H1 (cell line): ENCODE measurements around the gene SPDYE4. TPM values are rescaled to one million over a fixed set of nuclear protein-coding genes. Genes with fewer than 3 reads are reported as not detected.

Experiments used
- CTCF ChIA-PET: fragments of 300-600 bp; sonication (Branson Sonifier 250); formaldehyde crosslinking; loops from one replicate; lab custom pipeline; 2021; ENCODE audit not compliant: partially characterized antibody; lab: Charles Lee
- POLR2A ChIA-PET: fragments of 300-600 bp; sonication (Branson Sonifier 250); formaldehyde crosslinking; loops from one replicate; lab custom pipeline; 2021; ENCODE audit warnings: inconsistent platforms; ENCODE audit not compliant: partially characterized antibody; lab: Charles Lee
- DNase-seq, 2 experiments: peaks; one replicate each; pipeline versions ENCODE4 v3.0.0 to v3.0.0-alpha.2; 2010 to 2022; ENCODE audit warnings: low spot score in 2 of 2, low read depth in 1 of 2, mixed read lengths in 1 of 2
- FAIRE-seq: peaks from 2 replicates; lab custom pipeline; 2011; peaks lifted over from hg19 to GRCh38; lab: Jason Lieb, UNC
- H2AFZ ChIP-seq: 2 replicates; pipeline ENCODE4 v1.8.1; 2012; ENCODE audit warnings: low read length, inconsistent platforms
- H2AK5ac ChIP-seq: 2 replicates; pipeline ENCODE4 v1.6.1; 2013; ENCODE audit warnings: low read depth, low read length
- H2BK120ac ChIP-seq: replicated peaks from 2 replicates; pipeline ENCODE3; 2013; ENCODE audit warnings: low read depth, low read length, inconsistent platforms
- H2BK12ac ChIP-seq: 2 replicates; pipeline ENCODE4 v1.6.1; 2013; ENCODE audit warnings: low read depth, low read length
- H2BK15ac ChIP-seq: 2 replicates; pipeline ENCODE4 v1.6.1; 2013; ENCODE audit warnings: low read length
- H2BK20ac ChIP-seq: 2 replicates; pipeline ENCODE4 v1.6.1; 2013; ENCODE audit warnings: low read length
- H2BK5ac ChIP-seq: 2 replicates; pipeline ENCODE4 v1.6.1; 2013; ENCODE audit warnings: low read depth, low read length
- H3K14ac ChIP-seq: 2 replicates; pipeline ENCODE4 v1.6.1; 2013; ENCODE audit warnings: inconsistent platforms; ENCODE audit not compliant: insufficient read length
- H3K18ac ChIP-seq: 2 replicates; pipeline ENCODE4 v1.6.1; 2013; ENCODE audit warnings: low read length; ENCODE audit errors: extremely low read depth
- H3K23ac ChIP-seq: 2 replicates; pipeline ENCODE4 v1.6.1; 2013; ENCODE audit warnings: inconsistent platforms; ENCODE audit not compliant: insufficient read length
- H3K23me2 ChIP-seq: 2 replicates; pipeline ENCODE4 v1.6.1; 2013; ENCODE audit warnings: low read depth, low read length
- H3K27ac ChIP-seq: 2 replicates; pipeline ENCODE4 v1.6.1; 2011; ENCODE audit warnings: low read depth, low read length, inconsistent platforms
- H3K27me3 ChIP-seq, 4 experiments: replicated peaks in 1 of 4; 1 replicate in 1 of 4; 2 replicates in 3 of 4; pipeline versions ENCODE4 v1.6.1 to v1.8.1; 2011 to 2013; ENCODE audit warnings: low read length in 3 of 4, mild to moderate bottlenecking in 3 of 4, inconsistent platforms in 2 of 4, mixed read lengths in 2 of 4, moderate library complexity in 1 of 4; ENCODE audit not compliant: control insufficient read depth in 3 of 4, insufficient read depth in 3 of 4; ENCODE audit errors: extremely low read depth in 1 of 4
- H3K36me3 ChIP-seq, 4 experiments: 2 replicates each; pipeline versions ENCODE4 v1.6.1 to v1.8.1; 2011 to 2013; ENCODE audit warnings: mild to moderate bottlenecking in 4 of 4, low read length in 3 of 4, moderate library complexity in 2 of 4, control low read depth in 1 of 4, inconsistent platforms in 1 of 4; ENCODE audit not compliant: insufficient read depth in 4 of 4, control insufficient read depth in 2 of 4
- H3K4ac ChIP-seq: replicated peaks from 2 replicates; pipeline ENCODE3; 2013; ENCODE audit warnings: low read length, low read depth, mixed read lengths, inconsistent platforms; ENCODE audit not compliant: insufficient read length
- H3K4me1 ChIP-seq, 4 experiments: replicated peaks in 1 of 4; 1 replicate in 1 of 4; 2 replicates in 3 of 4; pipeline versions ENCODE4 v1.6.1 to v1.8.1; 2011 to 2013; ENCODE audit warnings: low read length in 3 of 4, inconsistent platforms in 2 of 4, mixed read lengths in 1 of 4; ENCODE audit not compliant: insufficient read depth in 4 of 4, control insufficient read depth in 3 of 4
- H3K4me2 ChIP-seq, 2 experiments: 2 replicates each; pipeline versions ENCODE4 v1.6.1 to v1.8.1; 2011 to 2013; ENCODE audit warnings: low read depth in 2 of 2, low read length in 2 of 2, control low read depth in 1 of 2, inconsistent platforms in 1 of 2, mild to moderate bottlenecking in 1 of 2; ENCODE audit not compliant: insufficient read depth in 1 of 2
- H3K4me3 ChIP-seq, 4 experiments: fragments of 200-600, 300-600 bp in 1 of 4; sonication (generic), shearing (Covaris generic), sonication (Bioruptor Twin) in 1 of 4; 2 replicates each; pipeline versions ENCODE4 v1.5.1 to v1.8.1; 2011 to 2016; ENCODE audit warnings: low read length in 4 of 4, low read depth in 3 of 4, control low read depth in 2 of 4, inconsistent platforms in 2 of 4, mild to moderate bottlenecking in 2 of 4, mixed read lengths in 1 of 4, moderate library complexity in 1 of 4; ENCODE audit not compliant: insufficient read depth in 2 of 4; ENCODE audit errors: extremely low read depth in 1 of 4
- H3K56ac ChIP-seq: replicated peaks from 2 replicates; pipeline ENCODE3; 2013; ENCODE audit warnings: low read depth, mild to moderate bottlenecking, mixed read lengths, low read length, inconsistent platforms; ENCODE audit not compliant: insufficient read length
- H3K79me1 ChIP-seq: 2 replicates; pipeline ENCODE4 v1.6.1; 2013; ENCODE audit warnings: low read depth, low read length, control low read depth
- H3K79me2 ChIP-seq, 2 experiments: 2 replicates each; pipeline versions ENCODE4 v1.6.1 to v1.8.1; 2012 to 2013; ENCODE audit warnings: low read length in 2 of 2, mild to moderate bottlenecking in 2 of 2, inconsistent platforms in 1 of 2; ENCODE audit not compliant: insufficient read depth in 2 of 2, control insufficient read depth in 1 of 2
- H3K9ac ChIP-seq, 4 experiments: replicated peaks in 1 of 4; 1 replicate in 1 of 4; 2 replicates in 3 of 4; pipeline versions ENCODE4 v1.6.1 to v1.8.1; 2011 to 2013; ENCODE audit warnings: low read depth in 3 of 4, low read length in 3 of 4, control low read depth in 2 of 4, mild to moderate bottlenecking in 2 of 4, moderate library complexity in 2 of 4, inconsistent platforms in 1 of 4; ENCODE audit errors: extremely low read depth in 1 of 4
- H3K9me3 ChIP-seq, 2 experiments: 2 replicates each; pipeline versions ENCODE4 v1.6.1 to v1.8.1; 2012 to 2013; ENCODE audit warnings: mild to moderate bottlenecking in 2 of 2, moderate library complexity in 2 of 2, control low read depth in 1 of 2, inconsistent platforms in 1 of 2, low read depth in 1 of 2, low read length in 1 of 2, mixed read lengths in 1 of 2; ENCODE audit not compliant: insufficient read depth in 2 of 2
- H4K20me1 ChIP-seq, 2 experiments: replicated peaks in 1 of 2; 2 replicates each; pipeline versions ENCODE3 to v1.8.1; 2011 to 2013; ENCODE audit warnings: inconsistent platforms in 2 of 2, low read length in 2 of 2, mild to moderate bottlenecking in 1 of 2; ENCODE audit not compliant: insufficient read depth in 2 of 2, control insufficient read depth in 1 of 2
- H4K5ac ChIP-seq: 2 replicates; pipeline ENCODE4 v1.6.1; 2013; ENCODE audit warnings: low read length, low read depth, mixed read lengths, inconsistent platforms; ENCODE audit not compliant: insufficient read length
- H4K8ac ChIP-seq: 2 replicates; pipeline ENCODE4 v1.8.0; 2013; ENCODE audit warnings: mild to moderate bottlenecking, moderate library complexity, low read length, inconsistent platforms; ENCODE audit not compliant: insufficient read depth; ENCODE audit errors: extremely low read depth
- H4K91ac ChIP-seq: replicated peaks from 2 replicates; pipeline ENCODE3; 2013; ENCODE audit warnings: low read length, mixed read lengths, inconsistent platforms; ENCODE audit not compliant: insufficient read length
- ASH2L ChIP-seq: fragments of 200-600, 300-600 bp; sonication (generic); IDR thresholded peaks from one replicate; pipeline ENCODE4 v1.7.1; 2017; ENCODE audit warnings: low read length
- BRCA1 ChIP-seq: IDR thresholded peaks from 2 replicates; pipeline ENCODE4 v1.6.1; 2012; ENCODE audit warnings: low read depth, low read length, improper control_type of control experiment
- CEBPB ChIP-seq: IDR thresholded peaks from 2 replicates; pipeline ENCODE4 v1.6.1; 2012; ENCODE audit warnings: low read depth, low read length
- CTBP2 ChIP-seq: IDR thresholded peaks from 2 replicates; pipeline ENCODE4 v1.7.0; 2011; ENCODE audit warnings: borderline replicate concordance, mild to moderate bottlenecking, moderate library complexity, mixed read lengths, low read length; ENCODE audit not compliant: insufficient read depth, insufficient read length
- NANOG ChIP-seq: IDR thresholded peaks from 2 replicates; pipeline ENCODE4 v1.6.1; 2011; ENCODE audit warnings: low read length, low read depth, mild to moderate bottlenecking, inconsistent platforms; ENCODE audit not compliant: insufficient read depth, poor library complexity, severe bottlenecking
- NRF1 ChIP-seq: IDR thresholded peaks from 2 replicates; pipeline ENCODE4 v1.6.1; 2011; ENCODE audit warnings: mild to moderate bottlenecking, low read depth, low read length, improper control_type of control experiment
- RXRA ChIP-seq: IDR thresholded peaks from 2 replicates; pipeline ENCODE4 v1.6.1; 2011; ENCODE audit warnings: low read depth, mild to moderate bottlenecking, low read length, moderate library complexity; ENCODE audit not compliant: insufficient read depth
- SP4 ChIP-seq: IDR thresholded peaks from 2 replicates; pipeline ENCODE4 v1.6.1; 2012; ENCODE audit warnings: low read length, inconsistent platforms
- TCF12 ChIP-seq: IDR thresholded peaks from 2 replicates; pipeline ENCODE4 v1.6.1; 2011; ENCODE audit warnings: low read depth, mild to moderate bottlenecking, low read length
- WGBS, 2 experiments: shearing (Covaris generic) in 1 of 2; methylation state at CpG; one replicate each; pipeline versions ENCODE4 v1.1.6 to v1.1.7; 2013 to 2015; ENCODE audit warnings: low lambda C conversion rate in 2 of 2, mixed read lengths in 2 of 2, inconsistent platforms in 1 of 2, low coverage in 1 of 2, missing lambda C conversion rate in 1 of 2; ENCODE audit not compliant: insufficient replicate concordance in 2 of 2, insufficient coverage in 1 of 2, insufficient read length in 1 of 2; ENCODE audit errors: extremely low coverage in 1 of 2, missing lambda C conversion rate in 1 of 2; 5-methylcytosine and 5-hydroxymethylcytosine counted together
- polyA plus RNA-seq, 7 experiments: library from polyadenylated mRNA; depleted of rRNA in 3 of 7; stranded (reverse) in 5 of 7; unstranded in 2 of 7; fragments of >200 nt in 5 of 7; fragments of 200-250 nt in 2 of 7; gene quantifications; 1 replicate in 5 of 7; 2 replicates in 1 of 7; 4 replicates in 1 of 7; pipeline versions ENCODE4 v1.2.1 to v1.2.3, GENCODE V29; 2011 to 2013; ENCODE audit warnings: missing spikeins in 2 of 7, mixed read lengths in 2 of 7
- total RNA-seq: library from RNA; stranded (reverse); fragmentation: NEBNext Ultra II Directional; extraction: Animal tissue kit (Norgen Biotek cat#: 25700); gene quantifications from 2 replicates; pipeline ENCODE4 v1.2.1, GENCODE V29; 2021

The SPDYE4 gene
- total and polyA plus RNA-seq, 2 of the 8 experiments (the other 6 are each of a cell fraction or from before 2014, with no cell fraction given) = not detected

- Histone ChIP-seq H3K18ac (no peak overlapping the region), H4K5ac (no peak overlapping the region), H3K14ac (no peak overlapping the region), H2BK15ac (no peak overlapping the region), H3K4ac (no peak overlapping the region), H3K23me2 (peaks cover 5% of the 10 kb centered on the region), H3K27me3 (peaks cover 0 to 3% (median 0%) of the 10 kb centered on the region in 4 experiments; a peak in 2 of 7 replicates), H2AK5ac (no peak overlapping the region), H4K20me1 (no peaks in the 10 kb centered on the region), H3K4me1 (peaks cover 0 to 4% (median 2%) of the 10 kb centered on the region in 4 experiments; a peak in 4 of 7 replicates), H2BK5ac (no peak overlapping the region), H3K79me2 (no peaks in the 10 kb centered on the region), H2AFZ (no peak overlapping the region), H3K27ac (no peak overlapping the region), H3K9me3 (no peaks in the 10 kb centered on the region), H4K91ac (no peak overlapping the region), H2BK20ac (no peak overlapping the region), H3K9ac (no peak overlapping the region), H2BK12ac (no peak overlapping the region), H3K36me3 (no peaks in the 10 kb centered on the region), H3K4me3 (no peak overlapping the region), H3K56ac (no peak overlapping the region), H3K79me1 (no peaks in the 10 kb centered on the region), H2BK120ac (no peak overlapping the region), H3K23ac (no peak overlapping the region), H3K4me2 (no peak overlapping the region), H4K8ac (no peak overlapping the region)
- no peak for DNase-seq
- CTCF ChIA-PET = interaction anchor here (0.6 to 1.5 kb wide), 7 partner anchors 8 to 178 kb away, joined by 3 to 4 read pairs (median 3); no protein-coding TSS in a partner anchor
- TF ChIP-seq SP4 = no peak
- TF ChIP-seq RXRA = no peak
- no peak for TF ChIP-seq CTBP2
- TF ChIP-seq BRCA1 = no peak
- TF ChIP-seq CEBPB = no peak
- no peak for TF ChIP-seq NANOG
- TF ChIP-seq NRF1 = no peak
- no peak for TF ChIP-seq ASH2L
- no peak for TF ChIP-seq TCF12
- 92% methylated on average over 15 of the region's 17 CpGs; no CpG with 5 or more reads in 1 of the 2 experiments for WGBS, 2 experiments
- POLR2A ChIA-PET = interaction anchor here (1.3 to 2.9 kb wide), 2 partner anchors 43 to 112 kb away, joined by 4 to 12 read pairs; no protein-coding TSS in a partner anchor
- FAIRE-seq = no peak
These were observed 17.0 kb downstream of the SPDYE4 start for GRCh38 chr17:8741366-8741765.
